Measurements from ENCODE around the gene NDUFS1.
"Not testable (repeated sequence)": the region's sequence is repeated elsewhere in the genome, so short reads cannot be mapped to it uniquely, and the experiment has no call there.

The NDUFS1 gene

GRCh38 chr2:206159346-206160124 is at the start of gene NDUFS1, which contains the start of gene EEF1B2:
TSS of gene NDUFS1 (minus strand) at chr2:206159444. CDS start at chr2:206153678, 5,766 bp downstream.
TSS of gene EEF1B2 (plus strand) at chr2:206159895. CDS start at chr2:206159980, 85 bp downstream.
- DNase-seq, result peak; percentile 71

GRCh38 chr2:206208900-206209299 is 49.7 kb upstream of the NDUFS1 start:
- no peak for DNase-seq

GRCh38 chr2:206207316-206207715 is 48.1 kb upstream of the NDUFS1 start:
- DNase-seq, result not testable (repeated sequence)

GRCh38 chr2:206204710-206205109 is 45.5 kb upstream of the NDUFS1 start:
- DNase-seq, result no peak

GRCh38 chr2:206203331-206203730 is 44.1 kb upstream of the NDUFS1 start:
- DNase-seq, result no peak

GRCh38 chr2:206202446-206202845 is 43.2 kb upstream of the NDUFS1 start:
- DNase-seq, result no peak

- no peak for DNase-seq
Observed at GRCh38 chr2:206201075-206201848, 42.0 kb upstream of the NDUFS1 start.

- no peak for DNase-seq
Observed at GRCh38 chr2:206198677-206199076, 39.4 kb upstream of the NDUFS1 start.

GRCh38 chr2:206193671-206194357 is 34.6 kb upstream of the NDUFS1 start:
- no peak for DNase-seq

GRCh38 chr2:206192157-206192556 is 32.9 kb upstream of the NDUFS1 start:
- no peak for DNase-seq

- no peak for DNase-seq
Observed at GRCh38 chr2:206190689-206191088, 31.4 kb upstream of the NDUFS1 start.

GRCh38 chr2:206190111-206190510 is 30.9 kb upstream of the NDUFS1 start:
- DNase-seq, result no peak

- no peak for DNase-seq
Observed at GRCh38 chr2:206189691-206190090, 30.4 kb upstream of the NDUFS1 start.

- DNase-seq, result not testable (repeated sequence)
Observed at GRCh38 chr2:206181526-206181925, 22.3 kb upstream of the NDUFS1 start.

GRCh38 chr2:206176901-206177300 is 17.7 kb upstream of the NDUFS1 start:
- no peak for DNase-seq

GRCh38 chr2:206176121-206176520 is 16.9 kb upstream of the NDUFS1 start:
- no peak for DNase-seq

- DNase-seq, result no peak
Observed at GRCh38 chr2:206173147-206173546, 13.9 kb upstream of the NDUFS1 start.

- not testable (repeated sequence) for DNase-seq
Observed at GRCh38 chr2:206171624-206172397, 12.6 kb upstream of the NDUFS1 start.

- not testable (repeated sequence) for DNase-seq
Observed at GRCh38 chr2:206168230-206168629, 9.0 kb upstream of the NDUFS1 start.

- DNase-seq, result no peak
Observed at GRCh38 chr2:206164261-206164862, 5.1 kb upstream of the NDUFS1 start.

- DNase-seq, result no peak
Observed at GRCh38 chr2:206163251-206163880, 4.1 kb upstream of the NDUFS1 start.

- DNase-seq, result not testable (repeated sequence)
Observed at GRCh38 chr2:206162401-206162800, 3.2 kb upstream of the NDUFS1 start.
